ENCODE data around the gene MAPKAP1.

Gene MAPKAP1

DNA sequence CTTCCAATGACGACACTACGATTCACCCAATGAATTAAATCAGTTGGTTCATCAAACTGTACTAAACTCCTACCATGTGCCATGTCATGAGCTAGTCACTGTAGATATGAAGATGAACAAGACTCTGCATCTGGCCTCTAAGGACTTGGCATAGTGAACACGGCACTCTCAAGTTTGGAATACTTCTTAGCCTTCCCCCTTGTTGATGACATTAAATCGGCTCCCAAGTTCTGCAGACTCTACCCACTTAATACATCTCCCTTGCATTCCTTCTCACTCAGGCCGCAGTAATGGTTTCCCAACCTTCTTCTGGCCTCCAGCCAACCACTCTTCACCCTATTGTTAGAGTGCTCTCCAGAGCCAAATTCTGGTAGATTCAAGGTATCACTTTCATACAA is 184.7 kb downstream of the MAPKAP1 start:
- no peak for TF ChIP-seq CTCF (IDR thresholded peaks at IDR 0.05)

DNA sequence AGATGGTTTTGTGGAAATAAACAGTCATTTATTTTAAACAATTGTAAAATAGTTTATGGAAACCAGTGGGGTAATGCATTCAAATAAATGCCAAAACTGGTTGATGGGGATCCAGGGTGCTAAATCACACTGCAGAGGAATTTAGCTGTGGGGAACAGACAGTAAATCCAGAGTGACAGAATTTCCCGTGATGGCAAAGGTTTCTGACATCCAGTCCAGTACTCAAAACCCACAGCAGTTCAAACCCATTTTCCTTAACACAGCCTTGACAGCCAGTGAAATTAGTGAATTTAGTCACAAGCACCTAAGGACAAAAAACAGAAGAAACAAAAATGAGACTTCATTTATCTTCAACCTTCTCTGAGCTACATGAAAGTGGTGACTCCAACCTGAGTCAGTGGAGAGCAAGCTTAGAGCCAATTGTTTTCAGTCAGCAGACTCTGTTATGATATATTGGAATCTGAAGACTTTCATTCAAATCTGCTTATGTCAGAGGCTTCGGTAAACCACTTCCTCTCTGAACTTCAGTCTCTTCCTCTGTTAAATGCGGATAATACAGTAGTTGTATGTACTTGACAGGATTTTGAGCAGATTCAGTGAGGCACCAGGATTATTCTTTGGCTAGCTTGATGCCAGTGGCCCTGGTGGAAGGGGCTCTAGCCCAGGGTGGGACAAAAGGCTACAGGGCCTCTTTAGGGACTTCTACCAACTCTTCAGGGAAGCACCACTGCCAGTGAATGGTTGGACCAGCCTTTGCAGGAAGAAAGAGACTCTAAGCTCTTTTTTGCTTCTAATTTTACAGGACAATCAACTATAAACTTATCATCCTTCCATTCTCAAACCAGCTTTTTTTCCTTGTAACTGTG is 185.3 kb downstream of the MAPKAP1 start:
- TF ChIP-seq CTCF (IDR thresholded peaks at IDR 0.05): no peak

DNA sequence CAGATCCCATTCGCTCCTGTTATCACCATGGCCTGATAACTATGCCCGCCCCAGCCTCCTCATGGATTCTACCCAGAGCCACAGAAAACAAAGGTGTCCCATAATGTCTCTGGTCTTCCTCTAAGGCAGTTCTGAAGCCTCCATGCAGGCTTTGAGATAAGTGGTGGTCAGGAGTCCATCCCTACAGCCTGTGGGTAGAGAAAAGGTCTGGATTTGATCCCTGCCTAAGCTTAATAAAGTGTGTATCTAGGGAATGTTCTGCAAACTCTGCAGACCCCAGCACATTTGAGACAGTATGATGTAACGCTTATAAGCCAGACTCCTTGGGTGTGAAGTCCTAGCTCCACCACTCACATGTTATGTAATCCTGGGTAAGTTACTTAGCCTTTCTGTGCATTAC is 187.3 kb downstream of the MAPKAP1 start:
- no peak for TF ChIP-seq CTCF (IDR thresholded peaks at IDR 0.05)

GRCh38 chr9:125517577-125517976 is 189.4 kb downstream of the MAPKAP1 start:
- TF ChIP-seq CTCF (IDR thresholded peaks at IDR 0.05): no peak

DNA sequence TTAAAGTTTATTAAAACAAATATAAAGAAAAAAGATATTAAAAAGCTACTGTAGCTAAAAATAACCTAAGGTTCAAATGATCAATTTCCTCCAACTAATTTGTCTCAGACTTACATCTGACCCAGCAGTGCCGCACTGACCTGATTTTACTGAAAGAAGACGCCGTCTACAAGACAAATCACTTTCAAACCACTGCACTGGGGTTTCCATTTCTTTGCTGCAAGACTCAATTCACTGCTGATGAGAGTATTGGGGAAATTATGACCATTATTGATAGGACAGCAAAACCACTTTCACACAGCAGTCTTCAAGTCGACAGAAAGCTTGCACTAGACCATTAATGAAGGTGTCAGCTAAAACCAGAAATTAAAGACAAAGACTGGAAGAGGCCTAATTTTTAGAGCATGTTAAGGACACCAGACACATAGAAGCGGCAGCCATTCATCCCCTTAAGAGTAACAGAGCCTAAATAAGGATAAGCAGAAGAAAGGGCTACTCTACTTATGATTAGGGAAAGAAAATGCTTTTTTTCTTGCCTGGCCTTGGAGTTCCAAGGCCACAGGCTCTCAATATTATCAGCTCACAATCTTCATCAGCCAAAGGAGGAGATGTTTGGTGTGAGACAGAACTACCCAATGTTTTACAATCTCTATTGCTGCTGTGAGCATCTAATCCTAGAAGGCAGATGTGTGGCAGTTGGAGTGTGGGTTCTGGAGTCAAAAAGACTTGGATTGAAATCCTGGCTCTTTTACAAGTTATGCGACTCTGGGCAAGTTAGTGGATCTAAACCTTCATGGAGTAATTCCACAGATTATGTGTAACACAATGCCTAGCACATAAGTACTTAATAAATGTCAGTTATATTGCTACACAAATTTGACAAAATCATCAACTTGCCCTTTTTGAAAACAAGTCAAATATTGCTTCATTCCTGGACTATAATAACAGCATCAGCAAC is 190.7 kb downstream of the MAPKAP1 start:
- TF ChIP-seq CTCF (IDR thresholded peaks at IDR 0.05): no peak

DNA sequence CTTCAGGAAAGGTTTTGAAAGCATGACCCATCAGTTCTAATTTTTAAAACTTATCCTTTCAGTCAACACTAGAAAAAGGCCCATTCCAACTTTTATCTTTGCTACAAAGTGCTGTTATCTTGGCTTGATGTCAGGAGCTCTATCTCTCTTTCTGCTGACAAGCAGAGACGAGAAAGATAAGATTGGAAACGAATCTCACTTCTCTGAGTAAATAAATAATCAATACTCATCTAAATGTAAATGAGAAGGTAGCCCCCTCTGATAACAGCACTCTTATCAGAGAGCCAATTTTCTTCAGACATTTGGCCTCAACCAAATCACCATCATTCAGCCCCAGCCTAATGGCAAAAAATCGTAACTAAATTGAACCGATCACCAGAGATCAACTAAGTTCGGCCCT is 191.7 kb downstream of the MAPKAP1 start:
- TF ChIP-seq CTCF (IDR thresholded peaks at IDR 0.05): no peak

DNA sequence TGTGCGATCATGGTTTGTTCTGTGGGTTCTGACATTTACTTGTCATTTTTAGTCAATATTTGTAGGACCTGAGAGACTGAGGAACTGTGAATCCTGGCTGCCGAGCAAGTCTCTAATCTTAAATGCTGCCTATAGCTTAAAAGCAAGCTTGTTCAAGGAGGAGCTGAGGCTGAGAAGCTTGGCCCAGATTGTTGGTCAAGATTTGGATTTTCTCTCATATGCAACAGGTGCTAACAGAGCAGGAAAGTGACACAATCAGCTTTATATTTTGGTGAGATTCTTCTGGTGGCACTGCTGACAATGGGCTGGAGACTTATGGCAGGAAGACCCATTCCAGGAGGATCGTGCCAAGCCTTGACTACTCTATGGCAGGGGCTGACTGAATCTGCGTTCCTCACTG is 192.5 kb downstream of the MAPKAP1 start:
- TF ChIP-seq CTCF (IDR thresholded peaks at IDR 0.05): no peak
